Glomerular endothelial cell (primary cell): ENCODE results near the gene NLK. TPM values are rescaled to one million over a fixed set of nuclear protein-coding genes. Genes with fewer than 3 reads are reported as not detected.
"Not testable (repeated sequence)": the region's sequence is repeated elsewhere in the genome, so short reads cannot be mapped to it uniquely, and the experiment has no call there.

Experiments used
- DNase-seq: peaks from one replicate; pipeline ENCODE4 v3.0.0-alpha.2; 2011; ENCODE audit warnings: low read depth, low spot score; ENCODE audit errors: extremely low read depth
- total RNA-seq: library from RNA; depleted of rRNA; stranded (reverse); fragments of >200 nt; gene quantifications from 2 replicates; pipeline ENCODE4 v1.2.3, GENCODE V29; 2015

The NLK gene
- total RNA-seq, 1 donor from 2014 or later = 40.8 TPM

DNA sequence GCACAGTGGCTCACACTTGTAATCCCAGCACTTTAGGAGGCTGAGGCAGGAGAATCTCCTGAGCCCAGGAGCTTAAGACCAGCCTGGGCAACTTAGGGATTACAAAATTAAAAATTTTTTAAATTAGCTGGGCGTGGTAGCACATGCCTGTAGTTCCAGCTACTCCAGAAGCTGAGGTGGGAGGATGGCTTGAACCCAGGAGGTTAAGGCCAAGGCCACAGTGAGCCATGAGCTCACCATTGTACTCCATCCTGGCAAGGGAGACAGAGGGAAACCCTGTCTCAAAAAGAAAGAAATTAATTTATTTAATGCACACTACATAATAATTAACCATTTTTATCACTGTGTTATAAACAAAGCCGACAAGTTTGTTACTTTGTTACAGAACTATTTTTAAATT lies 145.5 kb downstream of the NLK start:
- no peak for DNase-seq

DNA sequence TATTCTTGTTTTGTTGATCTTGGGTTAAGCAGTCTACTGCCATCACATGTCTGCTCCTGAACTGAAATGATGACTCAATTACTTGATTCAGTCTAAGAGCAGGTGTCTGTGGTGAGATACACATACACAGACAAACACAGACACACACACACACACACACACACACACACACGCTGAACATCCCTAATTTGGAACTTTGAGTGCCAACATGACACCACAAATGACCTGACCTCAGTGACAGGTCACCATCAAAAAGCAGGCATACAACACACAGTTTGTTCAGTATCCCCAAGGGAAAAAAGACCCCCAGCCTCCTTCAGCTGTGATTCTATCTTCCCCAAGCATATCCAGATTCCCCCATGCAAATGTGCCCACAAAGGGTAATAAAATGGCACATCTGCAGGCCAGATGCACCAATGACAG lies 146.4 kb downstream of the NLK start:
- no peak for DNase-seq

GRCh38 chr17:28189667-28190066 lies 147.2 kb downstream of the NLK start:
- no peak for DNase-seq

DNA sequence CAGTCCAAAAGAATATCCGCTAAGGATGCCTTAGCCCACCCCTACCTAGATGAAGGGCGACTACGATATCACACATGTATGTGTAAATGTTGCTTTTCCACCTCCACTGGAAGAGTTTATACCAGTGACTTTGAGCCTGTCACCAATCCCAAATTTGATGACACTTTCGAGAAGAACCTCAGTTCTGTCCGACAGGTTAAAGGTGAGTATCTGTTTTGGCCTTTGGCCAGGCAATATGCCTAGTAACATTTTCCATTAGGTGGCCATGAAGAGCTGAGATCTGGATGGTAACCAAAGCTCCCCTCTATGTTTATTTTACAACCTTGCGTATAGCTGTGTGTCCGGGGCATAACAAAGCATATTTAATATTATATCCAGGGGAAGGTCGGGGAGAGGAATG lies 148.5 kb downstream of the NLK start:
- DNase-seq = no peak

- no peak for DNase-seq
Measured at GRCh38 chr17:28193241-28193640, 150.8 kb downstream of the NLK start.

DNA sequence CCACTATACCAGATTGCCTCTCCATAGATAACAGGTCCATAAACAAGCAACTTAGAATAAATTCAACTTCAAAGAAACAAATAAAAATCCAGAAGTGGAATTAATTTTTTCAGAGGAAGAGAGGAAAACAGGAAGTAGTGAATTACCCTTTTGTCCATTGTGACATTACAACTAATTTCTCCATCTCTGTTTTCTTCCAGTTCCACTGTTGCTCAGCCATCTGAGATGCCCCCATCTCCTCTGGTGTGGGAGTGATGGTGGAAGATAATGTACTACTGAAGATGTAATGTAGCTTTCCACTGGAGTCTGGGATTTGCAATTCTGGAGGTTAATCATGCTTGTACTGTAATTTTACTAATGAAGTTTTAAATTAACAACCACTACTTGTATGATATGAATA lies 151.9 kb downstream of the NLK start:
- DNase-seq = no peak

- DNase-seq = no peak
Measured at GRCh38 chr17:28196636-28197035, 154.2 kb downstream of the NLK start.

DNA sequence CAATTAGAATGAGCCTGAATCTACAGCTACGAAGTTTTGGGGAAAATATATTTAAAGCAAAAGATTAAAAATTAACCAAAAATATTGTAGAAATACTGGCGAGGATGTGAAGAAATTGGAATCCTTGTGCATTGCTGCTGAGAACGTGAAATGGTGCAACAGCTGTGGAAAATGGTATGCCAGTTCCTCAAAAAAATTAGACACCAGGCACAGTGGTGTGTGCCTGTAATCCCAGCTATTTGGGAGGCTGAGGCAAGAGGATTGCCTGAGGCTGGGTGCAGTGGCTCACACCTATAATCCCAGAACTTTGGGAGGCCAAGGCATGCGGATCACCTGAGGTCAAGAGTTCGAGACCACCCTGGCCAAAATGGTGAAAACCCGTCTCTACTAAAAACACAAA lies 156.6 kb downstream of the NLK start:
- no peak for DNase-seq

GRCh38 chr17:28199728-28200127 lies 157.3 kb downstream of the NLK start:
- no peak for DNase-seq

DNA sequence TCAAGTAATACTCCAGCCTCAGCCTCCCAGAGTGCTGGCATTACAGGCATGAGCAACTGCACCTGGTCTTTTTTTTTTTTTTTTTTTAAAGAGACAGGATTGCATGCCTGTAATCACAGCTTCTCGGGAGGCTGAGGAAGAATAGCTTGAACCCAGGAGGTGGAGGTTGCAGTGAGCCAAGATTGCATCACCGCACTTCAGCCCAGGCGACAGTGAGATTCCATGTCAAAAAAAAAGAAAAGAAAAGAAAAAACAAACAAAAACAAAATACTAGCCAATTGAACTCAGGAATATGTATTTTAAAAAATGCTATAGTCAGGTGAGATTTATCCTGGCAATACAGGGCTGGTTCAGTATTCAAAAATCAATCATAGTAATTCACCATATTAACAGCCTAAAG lies 158.8 kb downstream of the NLK start:
- no peak for DNase-seq

- DNase-seq = no peak
Measured at GRCh38 chr17:28204244-28204643, 161.8 kb downstream of the NLK start.

DNA sequence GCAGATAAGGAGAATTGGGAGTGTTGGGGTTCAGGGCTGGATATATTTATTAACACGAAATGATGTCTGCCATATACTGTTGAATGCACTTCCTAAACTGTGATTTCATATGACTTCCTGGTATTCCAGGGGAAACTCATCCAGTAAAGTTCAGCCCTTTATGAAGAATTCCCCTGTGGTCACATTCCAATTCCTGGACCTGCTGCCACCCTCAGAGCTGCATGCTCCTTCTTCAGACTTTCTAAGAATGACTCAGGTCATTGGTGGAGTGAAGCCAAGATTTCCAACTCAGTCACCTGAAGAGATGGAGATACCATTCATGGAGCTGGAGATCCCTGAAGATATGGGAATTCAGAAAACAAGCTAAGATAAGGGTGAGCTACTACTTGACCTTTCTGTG lies 162.3 kb downstream of the NLK start:
- DNase-seq = no peak

DNA sequence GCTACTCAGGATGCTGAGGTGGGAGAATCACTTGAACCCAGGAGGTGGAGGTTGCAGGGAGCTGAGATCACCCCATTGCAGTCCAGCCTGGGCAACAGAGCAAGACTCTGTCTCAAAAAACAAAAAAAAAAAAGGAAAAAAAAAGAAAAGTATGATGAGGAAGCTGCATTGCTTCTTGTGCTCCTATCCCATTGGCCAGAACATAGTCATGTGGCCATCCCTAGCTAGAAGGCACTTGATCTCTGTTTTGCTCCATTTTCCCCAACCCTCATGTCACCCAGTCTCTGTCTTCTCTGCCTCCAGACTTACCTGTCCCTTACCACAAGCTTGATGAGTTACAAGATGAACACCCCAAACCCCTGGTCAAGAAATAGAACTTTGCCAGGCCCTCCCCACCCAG lies 163.8 kb downstream of the NLK start:
- no peak for DNase-seq

GRCh38 chr17:28211811-28212210 lies 169.3 kb downstream of the NLK start:
- DNase-seq = no peak

DNA sequence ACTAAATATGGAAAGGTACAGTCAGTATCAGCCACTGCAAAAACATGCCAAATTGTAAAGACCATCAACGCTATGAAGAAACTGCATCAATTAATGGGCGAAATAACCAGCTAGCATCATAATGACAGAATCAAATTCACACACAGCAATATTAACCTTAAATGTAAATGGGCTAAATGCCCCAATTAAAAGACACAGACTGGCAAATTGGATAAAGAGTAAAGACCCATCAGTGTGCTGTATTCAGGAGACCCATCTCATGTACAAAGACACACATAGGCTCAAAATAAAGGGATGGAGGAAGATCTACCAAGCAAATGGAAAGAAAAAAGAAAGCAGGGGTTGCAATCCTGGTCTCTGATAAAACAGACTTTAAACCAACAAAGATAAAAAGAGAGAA lies 171.1 kb downstream of the NLK start:
- not testable (repeated sequence) for DNase-seq

- DNase-seq = no peak
Measured at GRCh38 chr17:28216052-28216451, 173.6 kb downstream of the NLK start.

DNA sequence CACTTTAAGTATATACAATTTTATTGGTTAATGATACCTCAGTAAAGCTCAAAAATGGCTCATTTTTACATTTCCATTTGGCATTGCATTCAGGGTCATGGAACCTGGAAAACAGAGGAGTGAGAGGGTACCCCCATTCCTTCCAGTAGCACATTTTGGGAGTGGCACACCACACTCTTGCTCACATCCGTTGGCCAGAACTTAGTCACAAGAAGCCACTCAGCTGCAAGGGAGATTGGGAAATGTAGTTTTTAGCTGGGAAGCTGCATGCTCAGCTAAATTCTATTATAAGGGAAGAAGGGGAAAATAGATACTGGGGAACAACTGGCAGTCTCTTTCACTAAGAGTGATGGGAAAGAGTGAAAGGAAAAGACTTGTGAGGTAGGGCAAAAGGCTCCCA lies 174.1 kb downstream of the NLK start:
- DNase-seq = no peak

GRCh38 chr17:28219771-28220170 lies 177.3 kb downstream of the NLK start:
- no peak for DNase-seq

DNA sequence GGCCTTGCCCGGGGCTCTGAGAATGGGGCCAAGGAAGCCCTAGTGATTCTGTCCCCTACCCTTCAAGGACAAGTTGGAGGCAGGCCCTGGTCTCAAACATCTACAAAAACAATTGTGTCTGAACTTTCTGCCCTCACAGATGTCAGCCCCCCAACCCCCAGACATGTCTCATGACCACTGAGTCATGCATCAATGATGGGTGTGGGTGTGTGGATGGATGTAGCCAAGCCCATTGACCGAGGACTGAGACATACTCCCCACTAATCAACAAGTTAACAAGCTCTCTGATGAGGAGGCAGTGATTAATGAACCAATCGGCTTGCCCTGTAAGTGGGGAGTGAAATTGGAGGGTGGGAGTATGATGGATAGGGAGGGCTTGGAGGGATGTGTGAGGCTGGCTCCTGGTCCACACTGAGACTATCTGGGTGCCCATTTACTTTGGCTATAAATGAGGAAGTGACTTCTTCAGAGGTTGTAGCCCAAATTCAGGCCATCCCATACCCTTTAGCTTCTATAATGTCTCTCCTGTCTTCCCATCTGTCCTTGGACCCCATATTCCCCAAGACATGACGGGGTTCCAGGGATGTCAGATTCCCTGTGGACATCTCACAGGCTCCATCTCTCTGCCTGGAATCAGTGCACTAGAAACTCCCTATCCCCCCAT lies 179.4 kb downstream of the NLK start:
- DNase-seq = no peak

DNA sequence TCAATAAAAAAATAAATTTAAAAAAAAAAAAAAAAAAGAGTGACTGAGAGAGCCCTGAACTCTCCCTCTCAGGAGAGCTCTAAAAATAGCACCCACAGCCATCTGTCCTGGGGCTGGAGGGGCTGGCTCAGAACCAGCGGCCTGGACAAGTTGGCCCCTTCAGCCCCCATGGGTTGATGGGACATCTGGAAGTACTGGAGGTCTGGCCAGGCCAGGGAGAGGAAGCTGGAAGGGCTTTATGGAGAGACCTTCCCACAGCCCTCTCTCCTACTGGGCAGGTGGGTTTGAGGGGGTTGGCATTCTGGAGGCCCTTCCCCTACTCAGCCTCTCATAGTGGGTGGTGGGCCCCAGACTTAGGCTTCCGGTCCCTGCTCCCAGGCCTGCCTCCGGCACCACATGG lies 182.8 kb downstream of the NLK start:
- DNase-seq = no peak

- no peak for DNase-seq
Measured at GRCh38 chr17:28225867-28226266, 183.4 kb downstream of the NLK start.

GRCh38 chr17:28226563-28227315 lies 184.3 kb downstream of the NLK start:
- no peak for DNase-seq
